K562 (cell line): ENCODE measurements around the gene PET100. TPM values are rescaled to one million over a fixed set of nuclear protein-coding genes. Genes with fewer than 3 reads are reported as not detected.
A peak's percentile ranks its signal among the peaks of the same experiment; 100 is the strongest.

Source experiments
- ATAC-seq: fragments of 200-7000 bp; cut with Tn5 transposase; 3 replicates; pipeline ENCODE4 v1.9.1; 2020; ENCODE audit warnings: moderate library complexity
- BruUV-seq: library from RNA; stranded (reverse); fragments of 400-500 nt; replicated peaks from 2 replicates; lab custom pipeline; 2021; lab: Mats Ljungman, UMichigan
- CTCF ChIA-PET: fragments of 300-600 bp; formaldehyde crosslinking; extraction: SDS; loops from one replicate; lab custom pipeline; 2021; ENCODE audit warnings: low intra/inter-chr PET ratio; lab: Yijun Ruan, JAX
- POLR2A ChIA-PET: fragments of 300-600, 350-650 bp; sonication (Branson Sonifier 250); formaldehyde crosslinking; extraction: SDS; loops from one replicate; lab custom pipeline; 2021; ENCODE audit warnings: antibody characterized with exemption, inconsistent platforms; lab: Yijun Ruan, JAX
- DNase-seq, 4 experiments: peaks; one replicate each; pipeline versions ENCODE4 v3.0.0 to v3.0.0-alpha.2; 2011 to 2018; ENCODE audit warnings: low spot score in 3 of 4, mixed read lengths in 3 of 4; ENCODE audit errors: extremely low read depth in 1 of 4
- FAIRE-seq: peaks from 2 replicates; lab custom pipeline; 2011; peaks lifted over from hg19 to GRCh38; lab: Jason Lieb, UNC
- H2AFZ ChIP-seq: 2 replicates; pipeline ENCODE4 v1.6.0; 2011; ENCODE audit warnings: low read depth, low read length, control low read depth, inconsistent platforms
- H3K27ac ChIP-seq: fragments of 200-600 bp; 3 replicates; pipeline ENCODE4 v1.8.0; 2011; ENCODE audit warnings: low read depth, mild to moderate bottlenecking, control low read depth, inconsistent platforms, low read length, moderate library complexity, mixed read lengths; ENCODE audit errors: extremely low read depth
- H3K27me3 ChIP-seq, 2 experiments: fragments of 300-600 bp in 1 of 2; 2 replicates in 1 of 2; 3 replicates in 1 of 2; pipeline versions ENCODE4 v1.6.0 to v1.8.0; 2011; ENCODE audit warnings: inconsistent platforms in 2 of 2, low read length in 2 of 2, mild to moderate bottlenecking in 1 of 2, mixed read lengths in 1 of 2, moderate library complexity in 1 of 2; ENCODE audit not compliant: control insufficient read depth in 2 of 2, insufficient read depth in 2 of 2
- H3K36me3 ChIP-seq: fragments of 300-600 bp; 3 replicates; pipeline ENCODE4 v1.8.0; 2011; ENCODE audit warnings: mild to moderate bottlenecking, low read length, inconsistent platforms; ENCODE audit not compliant: control insufficient read depth, insufficient read depth
- H3K4me1 ChIP-seq, 2 experiments: fragments of 200-600 bp in 1 of 2; replicated peaks in 1 of 2; 2 replicates in 1 of 2; 3 replicates in 1 of 2; pipeline versions ENCODE4 v1.5.1 to v1.8.0; 2011; ENCODE audit warnings: inconsistent platforms in 2 of 2, low read length in 2 of 2, mild to moderate bottlenecking in 1 of 2, mixed read lengths in 1 of 2, moderate library complexity in 1 of 2; ENCODE audit not compliant: control insufficient read depth in 2 of 2, insufficient read depth in 2 of 2
- H3K4me2 ChIP-seq: 2 replicates; pipeline ENCODE4 v1.6.1; 2011; ENCODE audit warnings: low read length, control low read depth, inconsistent platforms, mixed read lengths; ENCODE audit not compliant: insufficient read depth
- H3K4me3 ChIP-seq: fragments of 200-600 bp; sonication (generic), shearing (Covaris generic); 2 replicates; pipeline ENCODE4 v1.5.1; 2016; ENCODE audit warnings: control low read depth, inconsistent platforms
- H3K79me2 ChIP-seq: fragments of 200-600 bp; 3 replicates; pipeline ENCODE4 v1.8.0; 2011; ENCODE audit warnings: low read length, inconsistent platforms; ENCODE audit not compliant: control insufficient read depth, insufficient read depth
- H3K9ac ChIP-seq, 2 experiments: 2 replicates each; pipeline versions ENCODE4 v1.6.0 to v1.6.1; 2011; ENCODE audit warnings: low read depth in 2 of 2, low read length in 2 of 2, control low read depth in 1 of 2, inconsistent platforms in 1 of 2, mild to moderate bottlenecking in 1 of 2, mixed read lengths in 1 of 2; ENCODE audit not compliant: insufficient read depth in 1 of 2
- H3K9me1 ChIP-seq: one replicate; pipeline ENCODE4 v1.6.0; 2011; ENCODE audit warnings: inconsistent platforms, mild to moderate bottlenecking, low read length, moderate library complexity; ENCODE audit not compliant: control insufficient read depth, insufficient read depth
- H3K9me3 ChIP-seq: replicated peaks from 2 replicates; pipeline ENCODE4 v1.5.1; 2011; ENCODE audit warnings: low read depth, low read length, inconsistent platforms; ENCODE audit not compliant: control insufficient read depth, insufficient read depth
- H4K20me1 ChIP-seq: replicated peaks from 2 replicates; pipeline ENCODE4 v1.6.1; 2011; ENCODE audit warnings: low read length, inconsistent platforms, mixed read lengths; ENCODE audit not compliant: control insufficient read depth, insufficient read depth
- HSF4 ChIP-seq: fragments of 250-450 bp; sonication (Bioruptor Pico); IDR thresholded peaks from 2 replicates; pipeline ENCODE4 v2.1.2; 2022; ENCODE audit warnings: mild to moderate bottlenecking, moderate library complexity, borderline replicate concordance
- POLR2G ChIP-seq: fragments of 200-400 bp; formaldehyde crosslinking; IDR thresholded peaks from 2 replicates; pipeline ENCODE4 v1.6.1; 2017; ENCODE audit warnings: low read depth, mild to moderate bottlenecking, antibody characterized with exemption, low read length, moderate library complexity
- RBFOX2 ChIP-seq: fragments of 200-400 bp; formaldehyde crosslinking; IDR thresholded peaks from 2 replicates; pipeline ENCODE4 v1.6.1; 2017; ENCODE audit warnings: low read depth, mild to moderate bottlenecking, low read length, moderate library complexity
- SRSF1 ChIP-seq: fragments of 200-400 bp; formaldehyde crosslinking; IDR thresholded peaks from 2 replicates; pipeline ENCODE4 v1.6.1; 2017; ENCODE audit warnings: mild to moderate bottlenecking, low read depth, low read length, moderate library complexity
- TAF15 ChIP-seq: fragments of 200-400 bp; formaldehyde crosslinking; IDR thresholded peaks from 2 replicates; pipeline ENCODE4 v1.6.1; 2017; ENCODE audit warnings: mild to moderate bottlenecking, low read depth, low read length, moderate library complexity
- WGBS: fragments of 100-300 bp; shearing (Covaris generic); methylation state at CpG from one replicate; pipeline ENCODE4 v1.1.6; 2016; ENCODE audit warnings: low coverage, mixed read lengths; ENCODE audit not compliant: insufficient coverage; ENCODE audit errors: missing lambda C conversion rate; 5-methylcytosine and 5-hydroxymethylcytosine counted together
- in situ Hi-C: fragments of 300-500 bp; cut with MboI; formaldehyde crosslinking; loops from 4 replicates; pipeline ENCODE4 v1.15.0; 2018; ENCODE audit warnings: inconsistent platforms, mixed read lengths
- intact Hi-C: fragments of 100-400 bp; cut with micrococcal nuclease; formaldehyde crosslinking; loops from 2 replicates; pipeline ENCODE4 v1.14.2; 2022
- polyA plus RNA-seq, 8 experiments: library from polyadenylated mRNA; depleted of rRNA in 4 of 8; stranded (reverse) in 5 of 8; unstranded in 3 of 8; fragments of >200 nt; fragmentation: Nextera tagmentation in 2 of 8; fragmentation: Illumina TruSeq in 1 of 8; extraction: Ambion mirVana in 2 of 8; extraction: Trizol in 1 of 8; gene quantifications; 2 replicates each; pipeline versions ENCODE4 v1.2.1 to v1.2.3, GENCODE V29; 2011 to 2014; ENCODE audit warnings: inconsistent platforms in 1 of 8, missing spikeins in 1 of 8
- total RNA-seq, 7 experiments: library from RNA; depleted of rRNA in 6 of 7; stranded (reverse); fragments of >200 nt in 6 of 7; fragmentation: Illumina TruSeq in 2 of 7; extraction: Trizol in 2 of 7; gene quantifications; 2 replicates each; pipeline versions ENCODE4 v1.2.1 to v1.2.3, GENCODE V29; 2011 to 2021; ENCODE audit warnings: low replicate concordance in 1 of 7

Gene PET100
- total and polyA plus RNA-seq, 9 of the 15 experiments (the other 6 are each of a cell fraction or from before 2014, with no cell fraction given) = 62.3 to 351 (median 98.3) TPM

DNA sequence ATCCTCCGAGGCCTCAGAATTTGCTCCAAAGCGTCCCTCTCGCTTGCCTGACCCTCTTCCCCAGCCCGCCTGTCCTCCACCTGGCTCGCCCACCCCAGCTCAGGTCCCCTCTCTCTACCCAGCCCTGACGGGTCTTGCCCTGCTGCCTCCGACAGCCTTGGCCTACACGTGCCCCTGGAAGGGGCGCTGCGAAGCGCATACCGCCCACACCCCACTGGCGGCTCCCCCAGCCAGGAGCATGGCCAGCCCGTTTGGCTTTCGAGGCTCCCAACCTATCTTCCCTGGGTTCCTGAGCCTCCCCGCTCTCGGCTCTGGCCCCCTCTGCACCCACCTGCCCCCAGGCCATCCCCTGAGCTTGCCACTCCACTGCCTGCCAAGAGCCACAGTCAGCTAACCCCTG, 4.8 kb upstream of the PET100 start (continued):
- TF ChIP-seq HSF4 (CRISPR knock-in tag) (no peak), TAF15 (no peak)

DNA sequence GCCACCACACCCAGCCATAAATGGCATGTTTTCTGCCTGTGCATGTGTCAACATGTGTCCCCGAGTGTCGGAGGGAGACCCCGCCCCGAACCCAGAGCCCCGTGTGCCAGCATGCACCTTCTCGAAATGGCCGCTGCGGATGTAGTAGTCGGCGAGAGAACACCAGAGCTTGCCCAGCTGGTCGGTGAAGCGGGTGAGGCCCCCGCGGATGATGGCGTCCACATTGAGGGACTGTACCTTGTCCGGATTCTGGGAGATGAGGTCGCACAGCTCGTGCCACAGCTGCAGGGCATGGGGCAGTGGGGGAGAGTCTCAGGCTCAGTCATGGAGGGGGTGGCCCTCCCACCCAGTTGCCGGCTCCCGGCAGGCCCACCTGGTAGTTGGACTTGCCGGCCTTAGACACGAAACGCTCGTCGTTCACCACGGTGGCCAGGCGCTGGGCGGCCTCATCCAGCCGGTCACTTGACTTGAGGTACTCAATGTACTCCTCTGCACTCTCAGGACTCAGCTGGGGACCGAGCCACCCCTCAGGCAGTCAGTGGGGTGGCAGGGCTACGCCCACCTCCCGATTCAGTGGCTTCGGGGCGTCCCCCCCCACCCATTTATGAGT, 3.7 kb upstream of the PET100 start:
- no peak for TF ChIP-seq SRSF1
- TF ChIP-seq RBFOX2 = 0 out of 2 replicates have a peak, but pooled peaks have one; percentile 26
- TF ChIP-seq POLR2G = peak; percentile 41; the same call in 1 of the 2 replicates
- in situ Hi-C loops (no loop called here), intact Hi-C loops (no loop called here)
- H3K4me2 ChIP-seq = no peak overlapping the region
- POLR2A ChIA-PET = interaction anchor here (0.6 kb wide), 1 partner anchor 244 kb away, joined by 3 read pairs; no protein-coding TSS in a partner anchor
- H3K27me3 ChIP-seq = no peaks in the 10 kb centered on the region
- H3K4me3 ChIP-seq = no peak overlapping the region
- H4K20me1 ChIP-seq = no peaks in the 10 kb centered on the region
- H3K27ac ChIP-seq = no peak overlapping the region
- CTCF ChIA-PET = no interaction called here
- no peak overlapping the region for H2AFZ ChIP-seq
- H3K9ac ChIP-seq = no peak overlapping the region
- ATAC-seq = no peak
- H3K36me3 ChIP-seq = peaks cover 59% of the 10 kb centered on the region; the same call in 2 of the 3 replicates
- FAIRE-seq = no peak
- no peak for DNase-seq
- no peaks in the 10 kb centered on the region for H3K9me1 ChIP-seq
- no peaks in the 10 kb centered on the region for H3K9me3 ChIP-seq
- WGBS = 95% methylated on average over 24 of the region's 34 CpGs
- BruUV-seq = no TSS peak
- peaks cover 46% of the 10 kb centered on the region for H3K79me2 ChIP-seq
- H3K4me1 ChIP-seq = peaks cover 8 to 30% of the 10 kb centered on the region in 2 experiments; a peak in 4 of 5 replicates
